ENCODE results near the gene UNC80.

DNA sequence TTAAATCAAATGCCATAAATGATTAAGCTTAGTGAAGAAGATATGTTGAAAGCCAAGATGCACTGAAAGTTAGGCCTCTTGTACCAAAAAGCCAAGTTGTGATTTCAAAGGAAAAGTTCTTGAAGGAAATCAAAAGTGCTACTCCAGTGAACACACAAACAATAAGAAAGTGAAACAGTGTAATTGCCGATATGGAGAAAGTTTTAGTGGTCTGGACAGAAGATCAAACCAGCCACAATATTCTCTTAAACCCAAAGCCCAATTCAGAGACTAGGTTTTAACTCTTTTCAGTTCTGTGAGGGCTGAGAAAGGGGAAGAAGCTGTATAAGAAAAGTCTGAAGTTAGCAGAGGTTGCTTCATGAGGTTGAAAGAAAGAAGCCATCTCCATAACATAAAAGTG is 129.0 kb downstream of the UNC80 start:
- TF ChIP-seq EP300 (IDR thresholded peaks at IDR 0.05) (no peak), EHMT2 (IDR thresholded peaks at IDR 0.05; ENCODE audit: low read depth) (no peak)
